Brain microvascular endothelial cell (primary cell): ENCODE data around the gene MXI1.
A peak's percentile ranks its signal among the peaks of the same experiment; 100 is the strongest.
"Not testable (repeated sequence)": the region's sequence is repeated elsewhere in the genome, so short reads cannot be mapped to it uniquely, and the experiment has no call there.

Experiments
- DNase-seq: peaks from one replicate; pipeline ENCODE4 v3.0.0-alpha.2; 2020
- H3K27ac ChIP-seq: fragments of 250-450 bp; sonication (Bioruptor Pico); 2 replicates; pipeline ENCODE4 v1.5.1; 2020; ENCODE audit warnings: mild to moderate bottlenecking, moderate library complexity
- H3K27me3 ChIP-seq: fragments of 250-450 bp; sonication (Bioruptor Pico); replicated peaks from 2 replicates; pipeline ENCODE4 v1.5.1; 2020; ENCODE audit warnings: mild to moderate bottlenecking
- H3K36me3 ChIP-seq: fragments of 250-450 bp; sonication (Bioruptor Pico); replicated peaks from 2 replicates; pipeline ENCODE4 v1.5.1; 2020; ENCODE audit warnings: mild to moderate bottlenecking
- H3K4me3 ChIP-seq: 2 replicates; pipeline ENCODE4 v1.5.1; 2011; ENCODE audit warnings: low read depth, mild to moderate bottlenecking, control low read depth, low read length, moderate library complexity
- CTCF ChIP-seq: IDR thresholded peaks from 2 replicates; pipeline ENCODE4 v1.5.1; 2011; ENCODE audit warnings: low read depth, mild to moderate bottlenecking, moderate library complexity, low read length, control low read depth, inconsistent platforms; ENCODE audit errors: missing control alignments
- in situ Hi-C: cut with HindIII; loops from 2 replicates; pipeline ENCODE4 v1.10.0; 2017; ENCODE audit warnings: low sequenced_read_pairs, low pct_ligation_motif_present

Gene MXI1

GRCh38 chr10:110268442-110268841 lies 61.0 kb downstream of the MXI1 start:
- DNase-seq: no peak
- Histone ChIP-seq H3K36me3 (no peaks in the 10 kb centered on the region), H3K27me3 (no peaks in the 10 kb centered on the region), H3K4me3 (no peak overlapping the region), H3K27ac (no peak overlapping the region)
- no peak for TF ChIP-seq CTCF
- in situ Hi-C loops: no loop called here

GRCh38 chr10:110268971-110269370 lies 61.6 kb downstream of the MXI1 start:
- DNase-seq: no peak
- no peak for TF ChIP-seq CTCF
- H3K27me3 ChIP-seq: no peaks in the 10 kb centered on the region
- H3K36me3 ChIP-seq: no peaks in the 10 kb centered on the region
- H3K27ac ChIP-seq: no peak overlapping the region
- H3K4me3 ChIP-seq: no peak overlapping the region
- in situ Hi-C loops: no loop called here

GRCh38 chr10:110269374-110270318 lies 62.2 kb downstream of the MXI1 start:
- Histone ChIP-seq H3K27me3 (no peaks in the 10 kb centered on the region), H3K36me3 (no peaks in the 10 kb centered on the region), H3K27ac (no peak overlapping the region), H3K4me3 (no peak overlapping the region)
- peak; percentile 12 for DNase-seq
- in situ Hi-C loops: no loop called here
- TF ChIP-seq CTCF: no peak

GRCh38 chr10:110272995-110273394 lies 65.6 kb downstream of the MXI1 start:
- DNase-seq, H3K27me3 ChIP-seq, H3K36me3 ChIP-seq, H3K27ac ChIP-seq, in situ Hi-C loops, H3K4me3 ChIP-seq: not testable (repeated sequence)

- no peak overlapping the region for H3K4me3 ChIP-seq
- DNase-seq: peak; percentile 43
- H3K36me3 ChIP-seq: no peaks in the 10 kb centered on the region
- in situ Hi-C loops: no loop called here
- TF ChIP-seq CTCF: no peak
- H3K27ac ChIP-seq: no peak overlapping the region
- H3K27me3 ChIP-seq: no peaks in the 10 kb centered on the region
Observed at GRCh38 chr10:110273474-110273873, 66.1 kb downstream of the MXI1 start.

- H3K27ac ChIP-seq: no peak overlapping the region
- H3K27me3 ChIP-seq: no peaks in the 10 kb centered on the region
- no peak overlapping the region for H3K4me3 ChIP-seq
- no peak for DNase-seq
- H3K36me3 ChIP-seq: no peaks in the 10 kb centered on the region
- in situ Hi-C loops: no loop called here
- TF ChIP-seq CTCF: no peak
Observed at GRCh38 chr10:110274072-110274627, 66.7 kb downstream of the MXI1 start.
